Mesothelial cell of epicardium (in vitro differentiated cells): ENCODE results near the gene EIF4E2. TPM values are rescaled to one million over a fixed set of nuclear protein-coding genes. Genes with fewer than 3 reads are reported as not detected.

Experiments
- DNase-seq, 2 experiments: peaks; one replicate each; pipeline ENCODE4 v3.0.0; 2021; ENCODE audit warnings: low spot score in 2 of 2; ENCODE audit not compliant: unreplicated experiment in 2 of 2
- H3K27ac Mint-ChIP-seq: 2 replicates; pipeline ENCODE4 v1.8.0; 2021; ENCODE audit warnings: mixed read lengths
- H3K27me3 Mint-ChIP-seq: 2 replicates; pipeline ENCODE4 v1.8.0; 2021; ENCODE audit warnings: low read depth, mixed read lengths
- H3K36me3 Mint-ChIP-seq: 2 replicates; pipeline ENCODE4 v1.8.0; 2021; ENCODE audit warnings: mixed read lengths
- H3K4me1 Mint-ChIP-seq: 2 replicates; pipeline ENCODE4 v1.8.0; 2021; ENCODE audit warnings: mixed read lengths
- H3K4me3 Mint-ChIP-seq: 2 replicates; pipeline ENCODE4 v1.8.0; 2021; ENCODE audit warnings: mild to moderate bottlenecking, moderate library complexity, mixed read lengths
- H3K9me3 Mint-ChIP-seq: 2 replicates; pipeline ENCODE4 v1.8.0; 2021; ENCODE audit warnings: mixed read lengths
- total RNA-seq: library from RNA; stranded (reverse); gene quantifications from 3 replicates; pipeline ENCODE4 v1.2.1, GENCODE V29; 2021
- TF ChIP-seq, protein P1 (sequence below): fragments of 200-600 bp; sonication (generic); IDR thresholded peaks from one replicate; pipeline ENCODE4 v1.5.0; 2021; ENCODE audit warnings: antibody characterized with exemption; ENCODE audit not compliant: unreplicated experiment

EIF4E2 gene
- total RNA-seq, 1 donor from 2014 or later = 72.5 TPM

DNA sequence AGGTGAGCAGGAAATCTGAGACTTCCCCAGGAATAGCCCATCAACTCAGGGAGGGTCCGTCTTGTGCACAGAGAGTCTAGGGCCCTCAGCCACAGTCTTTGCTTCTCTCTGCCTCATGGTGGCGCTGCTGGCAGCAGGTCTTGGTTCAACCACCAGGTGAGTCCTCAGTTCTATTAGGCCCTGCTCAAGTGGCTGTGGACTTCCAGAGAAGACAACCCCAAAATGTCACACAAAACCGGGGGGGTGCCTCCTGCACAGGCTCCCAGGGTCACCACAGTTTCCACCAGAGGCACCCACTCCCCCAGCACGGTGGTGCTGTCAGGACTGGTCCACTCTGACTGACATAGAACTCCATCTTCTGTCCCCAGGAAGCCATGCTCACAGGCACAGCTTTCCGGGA lies 13.4 kb upstream of the EIF4E2 start:
- peaks cover 2% of the 10 kb centered on the region for H3K36me3 Mint-ChIP-seq
- no peak for DNase-seq
- no peaks in the 10 kb centered on the region for H3K27me3 Mint-ChIP-seq
- TF ChIP-seq, protein P1, sequence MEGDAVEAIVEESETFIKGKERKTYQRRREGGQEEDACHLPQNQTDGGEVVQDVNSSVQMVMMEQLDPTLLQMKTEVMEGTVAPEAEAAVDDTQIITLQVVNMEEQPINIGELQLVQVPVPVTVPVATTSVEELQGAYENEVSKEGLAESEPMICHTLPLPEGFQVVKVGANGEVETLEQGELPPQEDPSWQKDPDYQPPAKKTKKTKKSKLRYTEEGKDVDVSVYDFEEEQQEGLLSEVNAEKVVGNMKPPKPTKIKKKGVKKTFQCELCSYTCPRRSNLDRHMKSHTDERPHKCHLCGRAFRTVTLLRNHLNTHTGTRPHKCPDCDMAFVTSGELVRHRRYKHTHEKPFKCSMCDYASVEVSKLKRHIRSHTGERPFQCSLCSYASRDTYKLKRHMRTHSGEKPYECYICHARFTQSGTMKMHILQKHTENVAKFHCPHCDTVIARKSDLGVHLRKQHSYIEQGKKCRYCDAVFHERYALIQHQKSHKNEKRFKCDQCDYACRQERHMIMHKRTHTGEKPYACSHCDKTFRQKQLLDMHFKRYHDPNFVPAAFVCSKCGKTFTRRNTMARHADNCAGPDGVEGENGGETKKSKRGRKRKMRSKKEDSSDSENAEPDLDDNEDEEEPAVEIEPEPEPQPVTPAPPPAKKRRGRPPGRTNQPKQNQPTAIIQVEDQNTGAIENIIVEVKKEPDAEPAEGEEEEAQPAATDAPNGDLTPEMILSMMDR = no peak
- peaks cover 12% of the 10 kb centered on the region for H3K4me1 Mint-ChIP-seq
- H3K4me3 Mint-ChIP-seq = no peak overlapping the region
- H3K27ac Mint-ChIP-seq = no peak overlapping the region
- H3K9me3 Mint-ChIP-seq = peaks cover 7% of the 10 kb centered on the region

DNA sequence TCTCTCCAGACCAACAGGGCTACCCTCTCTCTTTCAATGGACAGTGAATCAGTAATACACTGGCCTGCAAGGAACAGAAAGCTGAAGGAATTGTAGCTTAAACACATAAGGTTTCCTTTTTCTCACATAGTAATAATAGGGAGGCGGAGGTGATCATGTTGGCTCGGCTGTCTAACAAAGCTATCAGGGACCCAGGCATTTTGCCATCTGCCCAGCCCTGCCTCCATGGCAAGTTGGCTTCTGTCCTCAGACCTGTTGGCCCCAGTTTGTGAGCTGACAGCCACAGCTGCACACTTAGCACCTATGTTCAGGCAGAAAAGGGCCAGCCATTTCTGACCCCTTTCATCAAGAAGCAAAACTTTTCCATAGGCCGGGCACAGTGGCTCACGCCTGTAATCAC lies 13.0 kb upstream of the EIF4E2 start:
- Mint-ChIP-seq H3K27ac (no peak overlapping the region), H3K27me3 (no peaks in the 10 kb centered on the region), H3K4me1 (peaks cover 12% of the 10 kb centered on the region), H3K36me3 (peaks cover 2% of the 10 kb centered on the region), H3K4me3 (no peak overlapping the region), H3K9me3 (peaks cover 7% of the 10 kb centered on the region)
- TF ChIP-seq, protein P1 = no peak
- DNase-seq = no peak

DNA sequence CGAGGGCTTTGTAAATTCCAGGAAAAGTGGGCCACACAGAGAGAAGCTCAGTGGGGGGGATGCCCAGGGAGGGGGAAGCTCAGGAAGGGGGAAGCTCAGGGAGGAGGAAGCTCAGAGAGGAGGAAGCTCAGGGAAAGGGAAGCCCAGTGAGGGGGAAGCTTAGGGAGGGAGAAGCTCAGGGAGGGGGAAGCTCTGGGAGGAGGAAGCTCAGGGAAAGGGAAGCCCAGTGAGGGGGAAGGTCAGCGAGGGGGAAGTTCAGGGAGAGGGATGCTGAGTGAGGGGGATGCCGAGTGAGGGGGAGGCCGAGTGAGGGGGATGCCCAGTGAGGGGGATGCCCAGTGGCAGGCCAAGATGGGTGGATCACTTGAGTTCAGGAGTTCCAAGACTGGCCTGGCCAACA lies 11.8 kb upstream of the EIF4E2 start:
- Mint-ChIP-seq H3K9me3 (peaks cover 7% of the 10 kb centered on the region), H3K36me3 (peaks cover 2% of the 10 kb centered on the region), H3K4me1 (peaks cover 12% of the 10 kb centered on the region), H3K4me3 (no peak overlapping the region), H3K27me3 (no peaks in the 10 kb centered on the region), H3K27ac (no peak overlapping the region)
- TF ChIP-seq, protein P1 = no peak
- DNase-seq = no peak

DNA sequence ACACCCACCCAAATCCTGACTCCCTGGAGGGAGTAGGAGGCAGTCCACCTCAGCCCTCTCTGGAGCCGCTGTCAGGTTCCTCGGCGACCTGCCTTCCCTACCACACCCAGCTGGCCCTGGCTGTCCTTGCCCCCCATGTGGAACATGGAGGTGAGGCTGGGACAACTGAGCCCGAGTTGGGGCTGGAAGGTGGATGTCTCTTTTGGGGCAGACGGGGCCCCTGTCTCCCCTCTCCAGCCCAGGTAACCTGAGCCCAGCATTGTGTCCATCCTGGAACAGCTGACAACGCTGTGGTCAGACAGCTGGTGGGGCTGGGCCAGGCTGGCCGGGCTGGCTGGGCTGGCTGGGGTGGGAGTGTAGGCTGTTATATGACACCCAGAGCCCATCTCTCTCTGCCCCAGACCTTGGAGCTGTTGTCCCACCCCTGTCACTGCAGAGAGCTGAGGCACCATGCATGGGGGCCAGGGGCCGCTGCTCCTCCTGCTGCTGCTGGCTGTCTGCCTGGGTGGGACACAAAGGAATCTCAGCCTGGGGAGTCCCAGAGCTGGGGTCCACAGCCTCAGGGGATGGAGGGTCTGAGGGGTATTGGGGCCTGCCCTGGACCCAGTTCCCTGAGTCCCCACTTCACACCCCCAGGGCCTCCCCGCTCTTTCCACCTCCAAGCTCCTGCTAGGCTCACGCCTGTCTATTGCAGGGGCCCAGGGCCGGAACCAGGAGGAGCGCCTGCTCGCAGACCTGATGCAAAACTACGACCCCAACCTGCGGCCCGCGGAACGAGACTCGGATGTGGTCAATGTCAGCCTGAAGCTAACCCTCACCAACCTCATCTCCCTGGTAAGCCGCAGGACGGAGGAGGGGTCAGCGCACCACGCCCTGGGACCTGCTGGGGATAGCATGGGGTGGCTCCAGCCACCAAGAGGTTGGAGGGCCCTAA lies 10.9 kb upstream of the EIF4E2 start, which contains the start of gene CHRNG:
Gene CHRNG, plus strand, starts transcription at position 395 of the 934 bp plus-strand sequence. Its CDS starts 56 bp downstream, at position 451.
- Mint-ChIP-seq H3K27me3 (no peaks in the 10 kb centered on the region), H3K4me3 (no peak within 1 kb of the TSS), H3K9me3 (peaks cover 7% of the 10 kb centered on the region), H3K4me1 (peaks cover 12% of the 10 kb centered on the region), H3K27ac (no peak within 1 kb of the TSS), H3K36me3 (peaks cover 5% of the 10 kb centered on the region)
- DNase-seq = no peak
- TF ChIP-seq, protein P1 = no peak

DNA sequence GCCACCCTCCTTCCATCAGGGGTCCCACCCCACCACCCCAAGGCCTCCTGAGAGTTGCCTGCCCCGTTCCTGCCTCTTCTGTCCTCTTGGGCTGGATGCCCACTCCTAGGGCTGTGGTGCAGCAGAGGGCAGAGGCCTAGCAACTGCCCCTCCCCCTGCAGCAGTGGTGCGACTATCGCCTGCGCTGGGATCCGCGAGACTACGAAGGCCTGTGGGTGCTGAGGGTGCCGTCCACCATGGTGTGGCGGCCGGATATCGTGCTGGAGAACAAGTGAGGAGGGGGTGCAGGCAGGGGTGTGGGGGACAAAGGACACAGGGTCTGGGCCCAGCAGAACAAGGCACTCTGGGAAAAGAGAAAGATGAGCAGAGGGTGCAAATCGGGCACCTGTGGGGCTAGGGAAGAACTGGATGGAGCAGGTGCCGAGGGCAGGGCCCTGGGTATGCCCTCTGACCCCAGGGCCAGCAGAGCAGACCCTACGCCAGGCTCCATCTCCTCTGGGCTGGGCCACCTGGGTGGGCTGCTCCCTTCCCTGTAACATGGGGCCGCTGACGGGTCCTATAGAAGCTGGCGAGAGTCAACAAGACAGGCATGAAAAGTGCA lies 9.9 kb upstream of the EIF4E2 start:
- H3K4me1 Mint-ChIP-seq = peaks cover 12% of the 10 kb centered on the region
- TF ChIP-seq, protein P1 = no peak
- H3K27me3 Mint-ChIP-seq = no peaks in the 10 kb centered on the region
- no peak overlapping the region for H3K27ac Mint-ChIP-seq
- H3K4me3 Mint-ChIP-seq = no peak overlapping the region
- peaks cover 9% of the 10 kb centered on the region for H3K36me3 Mint-ChIP-seq
- H3K9me3 Mint-ChIP-seq = peaks cover 7% of the 10 kb centered on the region
- no peak for DNase-seq
